GM10266 (cell line): ENCODE results near the gene SIPA1.

Source experiments
- DNase-seq: peaks from one replicate; pipeline ENCODE4 v3.0.0; 2012; ENCODE audit errors: extremely low spot score
- CTCF ChIP-seq: IDR thresholded peaks from 2 replicates; pipeline ENCODE4 v1.5.1; 2012; ENCODE audit warnings: mild to moderate bottlenecking, low read depth; ENCODE audit not compliant: control insufficient read depth, insufficient read depth; ENCODE audit errors: missing control alignments

SIPA1 gene

GRCh38 chr11:65620666-65621065 is 17.2 kb upstream of the SIPA1 start:
- no peak for DNase-seq
- no peak for TF ChIP-seq CTCF

- DNase-seq, result no peak
- TF ChIP-seq CTCF, result no peak
Observed at GRCh38 chr11:65621460-65621859, 16.4 kb upstream of the SIPA1 start.

GRCh38 chr11:65622011-65622410 is 15.9 kb upstream of the SIPA1 start:
- DNase-seq, result no peak
- TF ChIP-seq CTCF, result no peak

- TF ChIP-seq CTCF, result no peak
- no peak for DNase-seq
Observed at GRCh38 chr11:65623177-65623576, 14.7 kb upstream of the SIPA1 start.

- DNase-seq, result no peak
- TF ChIP-seq CTCF, result no peak
Observed at GRCh38 chr11:65623852-65624616, 13.9 kb upstream of the SIPA1 start.

- DNase-seq, result no peak
- TF ChIP-seq CTCF, result no peak
Observed at GRCh38 chr11:65624931-65625627, 12.8 kb upstream of the SIPA1 start.
